ENCODE data around the gene CUL5.

CUL5 gene

GRCh38 chr11:108085672-108086071 is 77.0 kb downstream of the CUL5 start:
- no peak for TF ChIP-seq ZNF747 (tag by site-specific recombination; IDR thresholded peaks at IDR 0.05)
- no peak for TF ChIP-seq ZNF510 (tag by site-specific recombination; IDR thresholded peaks at IDR 0.05; ENCODE audit: insufficient replicate concordance)
- TF ChIP-seq BCL11B (tag by site-specific recombination; IDR thresholded peaks at IDR 0.05; ENCODE audit: low read depth), result no peak
- no peak for TF ChIP-seq ZNF837 (tag by site-specific recombination; IDR thresholded peaks at IDR 0.05)
- no peak for TF ChIP-seq ZNF169 (tag by site-specific recombination; IDR thresholded peaks at IDR 0.05)
- no peak for TF ChIP-seq KLF7 (tag by site-specific recombination; IDR thresholded peaks at IDR 0.05; ENCODE audit: borderline replicate concordance)
- no peak for TF ChIP-seq KLF8 (tag by site-specific recombination; IDR thresholded peaks at IDR 0.05)
- no peak for TF ChIP-seq ZNF488 (tag by site-specific recombination; IDR thresholded peaks at IDR 0.05)
- TF ChIP-seq HIC1 (tag by site-specific recombination; IDR thresholded peaks at IDR 0.05), result no peak
- TF ChIP-seq ZNF433 (tag by site-specific recombination; IDR thresholded peaks at IDR 0.05; ENCODE audit: low read depth), result no peak
- TF ChIP-seq HOXC10 (CRISPR knock-in tag; IDR thresholded peaks at IDR 0.05), result no peak
- no peak for TF ChIP-seq ZNF792 (tag by site-specific recombination; IDR thresholded peaks at IDR 0.05)
- TF ChIP-seq ZBTB21 (tag by site-specific recombination; IDR thresholded peaks at IDR 0.05), result no peak
- TF ChIP-seq ZNF341 (tag by site-specific recombination; IDR thresholded peaks at IDR 0.05; ENCODE audit: low read depth), result no peak
- TF ChIP-seq ZNF548 (tag by site-specific recombination; IDR thresholded peaks at IDR 0.05), result no peak
- TF ChIP-seq ZBTB6 (tag by site-specific recombination; IDR thresholded peaks at IDR 0.05), result no peak
- TF ChIP-seq ZNF10 (tag by site-specific recombination; IDR thresholded peaks at IDR 0.05), result no peak
- TF ChIP-seq ZBTB10 (tag by site-specific recombination; IDR thresholded peaks at IDR 0.05), result no peak
- TF ChIP-seq ZNF140 (tag by site-specific recombination; IDR thresholded peaks at IDR 0.05), result no peak
- TF ChIP-seq ZNF555 (tag by site-specific recombination; conservative IDR thresholded peaks at IDR 0.05), result no peak
- no peaks in the 10 kb centered on the region for H3K9me3 ChIP-seq (ENCODE audit: control insufficient read depth, insufficient read depth, low read depth, low read length)
- no peak overlapping the region for H3K4me3 ChIP-seq (ENCODE audit: low read depth, low read length)
- H3K36me3 ChIP-seq (ENCODE audit: control insufficient read depth in 2 of 2, insufficient read depth in 1 of 2, low read length in 2 of 2), result peaks cover 6 to 53% of the 10 kb centered on the region in 2 experiments; a peak in 2 of 3 replicates
- H3K27ac ChIP-seq (ENCODE audit: extremely low read depth, low read depth, low read length), result no peak overlapping the region
- ChIA-PET CTCF (no interaction called here), POLR2A (interaction anchor here (0.6 kb wide), 1 partner anchor 27 kb away, joined by 5 read pairs; no protein-coding TSS in a partner anchor)
- H3K4me1 ChIP-seq (ENCODE audit: control insufficient read depth, insufficient read depth, low read length), result no peaks in the 10 kb centered on the region

- ChIA-PET CTCF (interaction anchor here (0.7 kb wide), 1 partner anchor 447 kb away, joined by 3 read pairs; no protein-coding TSS in a partner anchor), POLR2A (no interaction called here)
- no peak overlapping the region for H3K4me3 ChIP-seq (ENCODE audit: low read depth, low read length)
- no peaks in the 10 kb centered on the region for H3K4me1 ChIP-seq (ENCODE audit: control insufficient read depth, insufficient read depth, low read length)
- no peak overlapping the region for H3K27ac ChIP-seq (ENCODE audit: extremely low read depth, low read depth, low read length)
- H3K36me3 ChIP-seq (ENCODE audit: control insufficient read depth in 2 of 2, insufficient read depth in 1 of 2, low read length in 2 of 2), result peaks cover 0 to 52% of the 10 kb centered on the region in 2 experiments; a peak in 2 of 3 replicates
- no peaks in the 10 kb centered on the region for H3K9me3 ChIP-seq (ENCODE audit: control insufficient read depth, insufficient read depth, low read depth, low read length)
- TF ChIP-seq ZNF146 (tag by site-specific recombination; IDR thresholded peaks at IDR 0.05) (no peak), ZSCAN23 (tag by site-specific recombination; IDR thresholded peaks at IDR 0.05) (no peak), ZNF292 (tag by site-specific recombination; IDR thresholded peaks at IDR 0.05; ENCODE audit: borderline replicate concordance, low read depth) (no peak), ZNF2 (tag by site-specific recombination; IDR thresholded peaks at IDR 0.05) (no peak), ZBTB6 (tag by site-specific recombination; IDR thresholded peaks at IDR 0.05) (no peak), ZNF639 (tag by site-specific recombination; IDR thresholded peaks at IDR 0.05) (no peak), SP2 (tag by site-specific recombination; IDR thresholded peaks at IDR 0.05) (no peak), ZNF391 (tag by site-specific recombination; IDR thresholded peaks at IDR 0.05; ENCODE audit: borderline replicate concordance, low read depth) (no peak)
Observed at GRCh38 chr11:108092134-108092533, 83.4 kb downstream of the CUL5 start.

All from HEK293 (cell line).